H54 (cell line): Measurements from ENCODE around the gene LEP.

ENCODE experiments used
- DNase-seq: peaks from one replicate; pipeline ENCODE4 v3.0.0; 2011; ENCODE audit warnings: low spot score, mixed read lengths; ENCODE audit not compliant: insufficient read length
- FAIRE-seq: peaks from 3 replicates; lab custom pipeline; 2011; peaks lifted over from hg19 to GRCh38; lab: Jason Lieb, UNC
- POLR2A ChIP-seq: IDR thresholded peaks from 2 replicates; pipeline ENCODE4 v1.6.1; 2011; ENCODE audit warnings: low read depth, mild to moderate bottlenecking, low read length

LEP gene

GRCh38 chr7:128240696-128241386 lies at the start of gene LEP:
Gene LEP (plus strand): TSS chr7:128241278. CDS start chr7:128252019, 10,741 bp downstream.
- FAIRE-seq, result no peak
- no peak for DNase-seq
- no peak for TF ChIP-seq POLR2A

- FAIRE-seq (no peak), DNase-seq (no peak)
- no peak for TF ChIP-seq POLR2A
Measured at GRCh38 chr7:128192497-128193142, 48.5 kb upstream of the LEP start.

DNA sequence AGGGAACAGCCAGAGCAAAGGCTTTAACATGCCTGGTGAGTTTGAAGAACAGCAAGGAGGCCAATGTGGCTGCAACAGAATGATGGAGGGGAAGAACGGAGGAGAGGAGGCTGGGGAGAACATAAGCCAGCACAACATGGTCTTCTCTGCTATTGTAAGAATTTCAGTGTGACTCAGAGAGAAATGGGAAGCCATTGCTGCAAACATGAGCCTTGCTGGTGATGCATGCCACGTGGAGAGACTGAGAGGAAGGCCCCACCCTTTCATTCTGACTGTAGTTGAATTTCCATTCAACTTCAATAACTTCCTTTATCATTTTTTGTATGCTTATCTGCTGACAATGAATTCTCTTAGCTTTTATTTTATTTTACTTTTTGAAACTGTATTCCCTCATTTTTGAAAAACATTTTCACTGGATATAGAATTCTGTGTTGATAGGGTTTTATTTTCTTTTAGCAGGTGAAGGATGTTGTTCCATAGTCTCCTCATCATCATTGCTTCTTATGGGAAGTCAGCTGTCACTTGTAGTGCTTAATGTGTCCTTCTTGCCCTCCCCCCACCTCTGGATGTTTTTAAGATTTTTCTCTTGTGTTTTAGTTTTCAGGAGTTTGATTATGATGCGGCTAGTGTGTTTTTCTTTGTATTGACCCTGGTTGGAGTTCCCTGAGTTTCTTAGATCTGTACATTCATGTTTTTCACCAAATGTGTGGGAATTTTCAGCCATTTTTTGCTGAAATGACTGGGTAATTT lies 46.4 kb upstream of the LEP start:
- no peak for TF ChIP-seq POLR2A
- FAIRE-seq (no peak), DNase-seq (no peak)

DNA sequence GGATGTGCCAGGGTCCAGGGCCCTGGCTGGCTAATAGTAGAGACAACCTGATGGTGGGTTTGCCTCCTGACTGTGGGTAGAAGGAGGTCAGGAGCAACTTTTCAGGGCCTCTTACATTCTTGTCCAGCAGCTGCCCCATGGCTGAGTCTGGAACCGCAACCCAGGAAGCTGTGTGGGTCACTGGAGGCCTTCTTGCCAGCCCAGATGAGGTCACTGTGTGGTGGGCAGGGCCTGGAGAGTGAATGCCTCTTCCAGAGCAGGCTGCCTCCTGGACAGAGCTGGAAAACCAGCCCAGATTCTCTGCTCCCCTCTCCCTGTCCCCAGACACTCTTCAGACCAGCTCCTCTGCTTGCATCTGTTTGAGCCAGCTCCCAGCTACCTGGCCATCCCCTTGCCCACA lies 43.5 kb upstream of the LEP start:
- FAIRE-seq (no peak), DNase-seq (peak; percentile 84)
- no peak for TF ChIP-seq POLR2A

GRCh38 chr7:128197989-128198580 lies 43.0 kb upstream of the LEP start:
- DNase-seq, result no peak
- FAIRE-seq, result no peak
- no peak for TF ChIP-seq POLR2A

DNA sequence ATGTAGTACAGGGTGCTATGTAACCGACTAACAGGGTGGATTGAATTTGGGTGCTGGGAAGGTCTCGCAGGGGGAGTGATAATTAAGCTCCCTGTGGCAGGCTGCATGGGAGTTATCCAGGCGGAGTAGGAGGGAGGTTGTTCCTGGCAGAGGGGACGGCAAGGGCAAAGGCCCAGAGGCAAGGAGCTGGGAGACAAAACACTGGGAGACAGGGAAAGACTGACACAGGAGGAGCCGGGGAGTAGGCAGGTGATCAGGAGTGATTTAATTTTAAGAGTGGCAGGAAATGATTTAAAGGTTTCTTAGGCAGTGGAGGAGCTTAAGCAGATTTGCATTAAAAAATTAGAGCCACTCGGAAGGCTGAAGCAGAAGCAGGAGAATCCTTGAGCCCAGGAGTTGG lies 40.7 kb upstream of the LEP start:
- FAIRE-seq, result no peak
- no peak for TF ChIP-seq POLR2A
- no peak for DNase-seq

DNA sequence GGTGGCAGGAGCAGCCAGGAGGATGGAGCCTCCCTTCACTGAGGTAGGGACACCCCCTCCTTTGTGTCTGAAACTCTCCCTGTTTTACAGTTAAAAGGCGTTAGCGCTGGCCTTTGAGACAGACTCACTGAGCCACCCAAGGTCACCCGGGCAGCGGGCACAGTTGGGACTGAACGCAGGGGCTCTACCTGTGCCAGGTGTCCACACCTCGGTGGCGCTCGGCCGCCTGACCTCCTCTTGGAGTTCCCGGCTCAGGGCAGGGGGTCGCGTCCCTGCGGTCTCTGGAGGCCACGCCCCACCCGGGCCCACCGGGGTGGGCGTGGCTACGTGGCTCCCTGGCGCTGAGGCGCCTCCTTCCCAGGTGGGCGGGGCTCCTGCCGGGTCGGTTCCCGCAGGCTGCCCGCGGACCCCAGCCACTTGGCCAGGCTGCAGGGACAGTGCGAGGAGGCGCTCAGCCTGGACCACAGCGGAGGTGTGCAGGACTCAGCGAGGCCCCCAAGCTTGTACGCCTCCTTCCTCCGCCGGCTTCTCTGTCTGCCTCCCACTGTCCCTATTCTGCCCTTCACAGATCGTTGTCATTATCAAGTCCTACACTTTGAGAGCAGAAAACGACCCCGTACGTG lies 39.9 kb upstream of the LEP start:
- no peak for TF ChIP-seq POLR2A
- FAIRE-seq, result no peak
- DNase-seq, result no peak

DNA sequence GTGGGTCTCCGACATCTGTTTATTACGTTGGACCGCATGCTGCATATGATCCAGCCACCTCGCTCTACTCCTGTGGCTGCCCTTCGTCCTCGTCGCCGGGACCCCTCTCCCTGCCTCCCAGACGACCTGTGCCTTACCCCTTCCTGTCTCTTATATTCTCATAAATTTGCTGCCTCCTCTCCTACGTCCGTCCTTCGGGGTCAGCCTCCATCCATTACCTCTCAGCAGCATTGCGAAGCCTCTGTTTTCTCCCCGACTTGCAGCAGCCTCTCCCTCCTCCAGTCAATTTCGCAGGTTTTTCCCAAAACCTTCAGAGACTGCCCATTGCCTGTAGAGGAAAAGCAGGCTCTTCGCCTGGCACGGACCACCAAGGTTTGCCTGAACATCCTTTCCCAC lies 39.4 kb upstream of the LEP start:
- DNase-seq, result no peak
- TF ChIP-seq POLR2A, result no peak
- FAIRE-seq, result no peak

GRCh38 chr7:128202287-128202957 lies 38.7 kb upstream of the LEP start:
- FAIRE-seq (no peak), DNase-seq (no peak)
- no peak for TF ChIP-seq POLR2A

DNA sequence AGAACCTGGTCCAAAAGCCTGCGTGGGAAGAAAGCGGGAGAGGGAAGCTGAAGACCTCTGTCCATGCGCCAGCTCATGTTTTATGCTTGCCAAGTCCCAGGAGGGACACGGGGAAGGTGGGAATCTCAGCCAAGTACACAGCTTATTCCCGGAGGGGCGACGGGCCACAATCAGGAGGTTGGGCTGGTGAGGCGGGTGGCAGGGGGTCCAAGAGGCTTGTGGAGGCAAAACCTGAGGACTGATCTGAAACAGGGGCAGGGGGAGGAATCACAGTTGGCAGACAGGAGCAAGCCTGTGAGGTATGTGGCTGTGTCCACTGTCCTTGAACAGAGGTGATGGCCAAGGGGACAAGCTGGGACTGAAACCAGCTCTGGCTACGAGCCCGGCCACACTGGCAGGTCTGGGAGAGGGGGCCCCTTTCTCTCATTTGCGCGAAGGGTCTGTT lies 38.0 kb upstream of the LEP start:
- DNase-seq, result no peak
- TF ChIP-seq POLR2A, result no peak
- no peak for FAIRE-seq

- no peak for TF ChIP-seq POLR2A
- FAIRE-seq (no peak), DNase-seq (no peak)
Measured at GRCh38 chr7:128203710-128204214, 37.3 kb upstream of the LEP start.

GRCh38 chr7:128204455-128204854 lies 36.6 kb upstream of the LEP start:
- TF ChIP-seq POLR2A, result no peak
- FAIRE-seq (no peak), DNase-seq (no peak)

DNA sequence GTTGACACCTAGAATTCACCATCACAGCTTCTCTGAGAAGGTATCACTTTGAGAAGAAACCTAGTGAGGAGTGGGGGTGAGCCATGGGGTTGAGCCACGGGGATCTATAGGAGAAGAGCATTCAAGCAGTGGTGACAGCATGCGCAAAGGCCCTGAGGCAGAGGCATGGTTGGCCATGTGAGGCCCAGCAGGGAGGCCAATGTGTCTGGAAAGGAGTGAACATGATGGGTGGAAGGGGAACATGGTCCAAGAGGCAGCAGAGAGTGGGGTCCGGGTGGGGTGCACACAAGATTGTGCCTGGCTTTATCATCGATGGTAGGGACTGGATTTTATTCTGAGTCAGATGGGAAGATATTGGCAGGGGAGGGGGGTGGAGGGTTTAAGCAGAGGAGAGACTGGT lies 36.0 kb upstream of the LEP start:
- no peak for DNase-seq
- no peak for FAIRE-seq
- no peak for TF ChIP-seq POLR2A
